Stomach smooth muscle (tissue), 2 donors: ENCODE data around the gene CUL4B.
"Not testable (repeated sequence)": the region's sequence is repeated elsewhere in the genome, so short reads cannot be mapped to it uniquely, and the experiment has no call there.

Source experiments
- H3K27ac ChIP-seq: one replicate; pipeline ENCODE4 v1.7.0; 2013; ENCODE audit warnings: mild to moderate bottlenecking, low read length, inconsistent platforms
- H3K27me3 ChIP-seq, 2 donors: one replicate each; pipeline ENCODE4 v1.7.0; 2013; ENCODE audit warnings: low read length in 2 of 2; ENCODE audit not compliant: insufficient read depth in 2 of 2, control insufficient read depth in 1 of 2
- H3K36me3 ChIP-seq, 2 donors: one replicate each; pipeline ENCODE4 v1.7.0; 2013; ENCODE audit warnings: low read length in 2 of 2; ENCODE audit not compliant: control insufficient read depth in 2 of 2, insufficient read depth in 2 of 2
- H3K4me1 ChIP-seq: one replicate; pipeline ENCODE4 v1.7.0; 2013; ENCODE audit warnings: low read length; ENCODE audit not compliant: control insufficient read depth, insufficient read depth
- H3K4me3 ChIP-seq, 2 donors: one replicate each; pipeline ENCODE4 v1.7.0; 2013; ENCODE audit warnings: low read length in 2 of 2
- H3K9ac ChIP-seq, 2 donors: one replicate each; pipeline ENCODE4 v1.7.0; 2013; ENCODE audit warnings: low read length in 2 of 2, mild to moderate bottlenecking in 1 of 2
- H3K9me3 ChIP-seq, 2 donors: one replicate each; pipeline ENCODE4 v1.7.0; 2013; ENCODE audit warnings: low read length in 2 of 2; ENCODE audit not compliant: control insufficient read depth in 2 of 2
- donor health status: healthy.
- donor health status: Pancreatic carcinoma.

CUL4B gene

DNA sequence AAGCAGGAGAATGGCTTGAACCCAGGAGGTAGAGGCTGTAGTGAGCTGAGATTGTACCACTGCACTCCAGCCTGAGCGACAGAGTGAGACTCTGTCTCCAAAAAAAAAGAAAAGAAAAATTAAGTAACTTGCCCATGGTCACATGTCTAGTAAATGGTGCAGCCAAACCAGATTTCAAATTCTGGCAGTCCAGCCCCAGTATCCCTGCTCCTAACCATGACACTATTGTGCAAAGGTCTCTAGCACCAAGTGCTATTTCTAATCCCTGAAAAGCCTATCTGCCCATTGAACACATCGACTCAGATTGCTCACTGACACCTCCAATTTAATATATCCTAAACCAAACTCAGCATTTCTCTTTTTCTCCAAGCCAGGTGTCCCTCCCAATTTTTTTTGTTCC is 84.0 kb downstream of the CUL4B start:
- Histone ChIP-seq H3K36me3 (no peaks in the 10 kb centered on the region), H3K27ac (no peak overlapping the region), H3K4me1 (no peaks in the 10 kb centered on the region), H3K9ac (no peak overlapping the region), H3K27me3 (no peaks in the 10 kb centered on the region), H3K4me3 (no peak overlapping the region), H3K9me3 (no peaks in the 10 kb centered on the region)

- not testable (repeated sequence) for H3K36me3 ChIP-seq, H3K4me1 ChIP-seq, H3K4me3 ChIP-seq, H3K9me3 ChIP-seq, H3K9ac ChIP-seq, H3K27ac ChIP-seq, H3K27me3 ChIP-seq
Measured at GRCh38 chrX:120475447-120475846, 85.3 kb downstream of the CUL4B start.
